Measurements from ENCODE around the gene KLF16.

The KLF16 gene

DNA sequence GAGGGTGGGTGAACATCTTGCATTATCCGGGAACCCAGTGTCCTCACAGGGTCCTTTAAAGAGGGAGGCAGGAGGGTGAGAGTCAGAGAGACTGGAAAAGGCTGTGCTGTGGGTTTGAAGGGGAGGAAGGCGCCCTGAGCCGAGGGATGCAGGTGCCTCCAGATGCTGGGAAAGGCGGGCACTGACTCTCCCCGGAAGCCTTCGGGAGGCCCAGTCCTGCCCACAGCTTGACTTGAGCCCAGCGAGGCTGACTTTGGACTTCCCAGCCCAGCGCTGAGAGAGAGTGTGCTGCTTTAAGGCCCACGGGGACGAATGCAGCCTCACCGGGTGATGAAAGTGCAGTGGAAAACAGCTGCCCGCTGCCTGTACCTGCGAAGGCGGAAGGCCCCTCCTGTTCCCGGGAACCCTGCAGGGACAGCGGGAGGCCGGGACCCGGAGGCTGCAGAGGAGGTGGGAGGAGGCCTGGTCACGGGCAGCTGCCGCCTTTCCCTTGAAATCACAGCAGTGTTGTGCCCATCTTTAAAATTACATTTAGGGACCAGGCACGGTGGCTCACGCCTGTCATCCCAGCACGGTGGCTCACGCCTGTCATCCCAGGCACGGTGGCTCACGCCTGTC is 31.2 kb downstream of the KLF16 start:
- no peak for TF ChIP-seq CTCF (IDR thresholded peaks at IDR 0.05; ENCODE audit: low read depth, low read length)
- H3K4me3 ChIP-seq (ENCODE audit: low read depth, low read length): no peak overlapping the region

- no peak overlapping the region for H3K4me3 ChIP-seq (ENCODE audit: low read depth, low read length)
- no peak for TF ChIP-seq CTCF (IDR thresholded peaks at IDR 0.05; ENCODE audit: low read depth, low read length)
Measured at GRCh38 chr19:1830978-1831377, 32.4 kb downstream of the KLF16 start.

- H3K4me3 ChIP-seq (ENCODE audit: low read depth, low read length): no peak overlapping the region
- TF ChIP-seq CTCF (IDR thresholded peaks at IDR 0.05; ENCODE audit: low read depth, low read length): no peak
Measured at GRCh38 chr19:1830568-1830967, 32.8 kb downstream of the KLF16 start.

DNA sequence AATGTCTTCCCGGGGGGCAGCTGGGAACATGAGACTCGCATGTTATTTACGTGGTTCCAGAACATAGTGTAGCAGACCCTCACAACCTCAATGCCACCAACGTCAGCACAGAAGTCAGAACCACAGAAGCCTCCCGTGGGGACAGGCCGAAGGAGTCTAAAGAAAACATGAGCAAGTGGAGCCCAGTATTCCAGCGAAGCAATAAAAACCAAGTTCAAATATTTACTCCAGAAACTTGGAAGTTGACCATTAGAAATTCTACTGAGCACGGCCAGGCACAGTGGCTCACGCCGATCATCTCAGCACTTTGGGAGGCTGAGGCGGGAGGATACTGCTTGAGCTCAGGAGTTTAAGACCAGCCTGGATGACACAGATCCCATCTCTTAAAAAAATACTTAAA is 33.4 kb downstream of the KLF16 start:
- TF ChIP-seq CTCF (IDR thresholded peaks at IDR 0.05; ENCODE audit: low read depth, low read length): no peak
- H3K4me3 ChIP-seq (ENCODE audit: low read depth, low read length): no peak overlapping the region

DNA sequence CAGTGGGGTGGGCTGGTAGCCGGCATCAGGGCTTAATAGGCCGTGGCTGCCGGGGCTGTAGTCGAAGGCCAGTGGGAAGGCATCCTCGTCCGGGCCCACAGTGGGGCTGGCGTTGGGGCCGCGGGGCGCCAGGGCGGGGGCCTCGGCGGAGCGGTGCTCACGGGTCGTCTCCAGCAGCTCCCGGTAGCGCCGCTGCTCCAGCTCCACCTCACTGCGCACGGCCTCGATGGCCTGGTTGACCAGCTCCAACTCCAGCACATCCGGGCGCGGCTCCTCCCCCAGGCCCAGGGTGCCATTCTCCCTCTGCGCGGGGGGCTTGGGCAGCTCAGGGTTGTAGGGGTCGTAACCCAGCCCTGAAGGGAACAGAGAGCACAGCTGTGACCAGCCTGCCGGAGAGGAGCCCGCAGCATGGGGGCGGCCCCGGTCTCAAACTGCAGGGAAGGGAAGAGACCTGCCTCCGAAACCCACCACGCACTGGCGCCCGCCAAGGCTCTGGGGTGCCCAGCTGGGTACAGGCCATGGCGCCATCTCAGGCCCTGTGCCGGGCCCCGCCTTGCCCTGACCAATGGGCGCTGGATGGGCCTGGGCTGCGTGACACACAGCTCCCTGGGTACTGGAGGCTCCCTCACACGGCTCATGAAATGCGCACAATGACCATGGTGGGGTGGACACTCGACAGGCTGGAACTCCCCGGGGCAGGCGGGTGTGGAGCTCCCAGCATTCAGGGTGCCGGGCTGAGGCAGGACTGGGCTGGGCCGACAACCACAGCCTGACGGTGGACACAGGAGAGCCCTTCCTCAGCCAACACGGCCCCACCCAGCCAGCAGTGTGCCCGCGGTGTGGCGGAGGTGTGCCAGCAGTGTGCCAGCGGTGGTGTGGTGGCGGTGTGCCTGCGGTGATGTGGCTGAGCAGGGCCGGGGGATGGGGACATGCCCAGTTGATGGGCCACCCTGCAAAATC is 34.8 kb downstream of the KLF16 start:
- no peak overlapping the region for H3K4me3 ChIP-seq (ENCODE audit: low read depth, low read length)
- TF ChIP-seq CTCF (IDR thresholded peaks at IDR 0.05; ENCODE audit: low read depth, low read length): no peak

GRCh38 chr19:1827566-1828278 is 35.7 kb downstream of the KLF16 start:
- no peak overlapping the region for H3K4me3 ChIP-seq (ENCODE audit: low read depth, low read length)
- no peak for TF ChIP-seq CTCF (IDR thresholded peaks at IDR 0.05; ENCODE audit: low read depth, low read length)

Data from WI38 (cell line).